Measurements from ENCODE around the gene PATJ.

PATJ gene

DNA sequence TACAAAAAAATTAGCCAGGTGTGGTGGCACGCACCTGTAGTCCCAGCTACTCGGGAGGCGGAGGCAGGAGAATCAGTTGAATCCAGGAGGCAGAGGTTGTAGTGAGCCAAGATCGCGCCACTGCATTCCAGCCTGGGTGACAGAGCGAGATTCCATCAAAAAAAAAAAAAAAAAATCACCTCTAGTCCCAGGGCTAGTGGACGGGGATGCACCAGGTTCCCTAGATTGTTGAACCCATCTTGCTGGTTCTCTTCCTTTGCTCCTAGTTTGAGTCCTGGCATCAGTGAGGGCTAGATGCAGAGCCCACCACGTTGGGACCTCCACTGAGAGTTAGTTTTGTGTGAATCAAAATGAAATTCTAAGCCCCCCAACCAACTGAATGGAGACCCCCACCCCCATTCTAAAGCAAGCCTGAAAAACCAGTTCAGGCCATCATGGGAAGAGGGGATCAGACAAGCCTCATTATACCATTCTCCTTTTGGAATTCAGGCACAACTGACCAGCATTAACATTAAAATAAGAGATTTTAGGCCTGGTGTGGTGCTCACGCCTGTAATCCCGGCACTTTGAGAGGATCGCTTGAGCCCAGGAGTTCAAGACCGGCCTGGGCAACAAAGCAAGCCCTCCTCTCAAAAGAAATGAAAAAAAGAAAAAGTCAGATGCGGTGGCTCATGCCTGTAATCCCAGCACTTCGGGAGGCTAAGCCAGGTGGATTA lies 434.5 kb downstream of the PATJ start:
- H3K36me3 ChIP-seq (ENCODE audit: control insufficient read depth in 2 of 2, insufficient read depth in 1 of 2, low read length in 2 of 2): no peaks in the 10 kb centered on the region
- CTCF ChIA-PET: interaction anchor here (0.6 to 2.5 kb wide), 16 partner anchors 22 to 677 kb away, joined by 3 to 84 read pairs (median 5); partner anchors contain the start of gene USP1
- no peaks in the 10 kb centered on the region for H3K4me1 ChIP-seq (ENCODE audit: control insufficient read depth, insufficient read depth, low read length)
- POLR2A ChIA-PET: no interaction called here
- no peak overlapping the region for H3K27ac ChIP-seq (ENCODE audit: extremely low read depth, low read depth, low read length)
- TF ChIP-seq RBAK (tag by site-specific recombination; IDR thresholded peaks at IDR 0.05): no peak
- no peaks in the 10 kb centered on the region for H3K9me3 ChIP-seq (ENCODE audit: control insufficient read depth, insufficient read depth, low read depth, low read length)
- H3K4me3 ChIP-seq (ENCODE audit: low read depth, low read length): no peak overlapping the region

DNA sequence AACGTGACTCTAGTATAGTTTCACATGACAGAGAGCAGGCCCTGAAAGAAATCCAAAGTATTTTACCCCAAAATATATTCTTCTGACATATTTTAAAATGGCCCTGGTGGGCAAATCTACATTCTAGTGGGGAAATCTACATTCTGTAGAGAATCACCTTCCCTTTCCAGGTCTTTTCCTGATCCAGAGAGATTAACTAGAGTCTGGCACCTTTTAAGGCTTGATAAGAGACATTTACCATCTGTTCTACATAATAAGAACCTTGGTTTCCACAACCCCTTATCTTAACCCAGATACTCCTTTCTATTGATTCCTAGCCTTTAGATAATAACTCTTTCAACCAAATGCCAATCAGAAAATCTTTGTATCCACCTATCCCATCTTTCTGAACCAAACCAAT lies 435.3 kb downstream of the PATJ start:
- ChIA-PET POLR2A (no interaction called here), CTCF (no interaction called here)
- no peaks in the 10 kb centered on the region for H3K4me1 ChIP-seq (ENCODE audit: control insufficient read depth, insufficient read depth, low read length)

More for the DNA sequence above, 435.3 kb downstream of the PATJ start:
- H3K9me3 ChIP-seq (ENCODE audit: control insufficient read depth, insufficient read depth, low read depth, low read length): no peaks in the 10 kb centered on the region
- H3K27ac ChIP-seq (ENCODE audit: extremely low read depth, low read depth, low read length): no peak overlapping the region
- TF ChIP-seq ZNF660 (tag by site-specific recombination; IDR thresholded peaks at IDR 0.05): no peak
- no peak for TF ChIP-seq ZFP69B (tag by site-specific recombination; IDR thresholded peaks at IDR 0.05)
- TF ChIP-seq ZNF707 (tag by site-specific recombination; IDR thresholded peaks at IDR 0.05): no peak
- TF ChIP-seq GLIS2 (tag by site-specific recombination; IDR thresholded peaks at IDR 0.05): no peak
- no peak for TF ChIP-seq PRDM10 (tag by site-specific recombination; IDR thresholded peaks at IDR 0.05)
- no peak for TF ChIP-seq ZNF23 (tag by site-specific recombination; IDR thresholded peaks at IDR 0.05; ENCODE audit: borderline replicate concordance)
- TF ChIP-seq ZNF645 (tag by site-specific recombination; IDR thresholded peaks at IDR 0.05): no peak
- no peak for TF ChIP-seq ZNF626 (tag by site-specific recombination; IDR thresholded peaks at IDR 0.05)
- no peak for TF ChIP-seq ZNF830 (tag by site-specific recombination; IDR thresholded peaks at IDR 0.05; ENCODE audit: low read depth)
- TF ChIP-seq ZNF2 (tag by site-specific recombination; IDR thresholded peaks at IDR 0.05): no peak
- no peak for TF ChIP-seq ZNF585B (tag by site-specific recombination; IDR thresholded peaks at IDR 0.05)
- TF ChIP-seq ZBTB6 (tag by site-specific recombination; IDR thresholded peaks at IDR 0.05): no peak
- TF ChIP-seq ZNF768 (tag by site-specific recombination; IDR thresholded peaks at IDR 0.05): no peak
- no peak for TF ChIP-seq ZNF514 (tag by site-specific recombination; IDR thresholded peaks at IDR 0.05)
- no peak for TF ChIP-seq ZIC2 (tag by site-specific recombination; IDR thresholded peaks at IDR 0.05)
- no peak for TF ChIP-seq ZNF561 (tag by site-specific recombination; IDR thresholded peaks at IDR 0.05; ENCODE audit: borderline replicate concordance)
- TF ChIP-seq PRDM2 (tag by site-specific recombination; IDR thresholded peaks at IDR 0.05; ENCODE audit: borderline replicate concordance): no peak
- no peak for TF ChIP-seq KLF1 (tag by site-specific recombination; IDR thresholded peaks at IDR 0.05)
- no peak for TF ChIP-seq OVOL3 (tag by site-specific recombination; IDR thresholded peaks at IDR 0.05)
- no peaks in the 10 kb centered on the region for H3K36me3 ChIP-seq (ENCODE audit: control insufficient read depth in 2 of 2, insufficient read depth in 1 of 2, low read length in 2 of 2)
- no peak overlapping the region for H3K4me3 ChIP-seq (ENCODE audit: low read depth, low read length)
